Measurements from ENCODE around the gene CNOT6L. TPM values are rescaled to one million over a fixed set of nuclear protein-coding genes. Genes with fewer than 3 reads are reported as not detected.

CNOT6L gene
- total and polyA plus RNA-seq, 5 experiments from 2014 or later: 58.3 to 231 (median 61.5) TPM

- H3K9me3 Mint-ChIP-seq: no peaks in the 10 kb centered on the region
- POLR2A ChIA-PET: no interaction called here
- H3K36me3 Mint-ChIP-seq: peaks cover 0 to 8% (median 4%) of the 10 kb centered on the region in 3 donors
- H3K4me1 Mint-ChIP-seq: peaks cover 0 to 2% (median 0%) of the 10 kb centered on the region in 4 donors
- H3K27me3 Mint-ChIP-seq: peaks cover 0 to 2% (median 0%) of the 10 kb centered on the region in 5 donors
- H3K27ac Mint-ChIP-seq: no peak overlapping the region
- ATAC-seq (no peak), DNase-seq (no peak)
- H3K4me3 Mint-ChIP-seq: no peak overlapping the region
These were observed 112.5 kb downstream of the CNOT6L start for GRCh38 chr4:77706717-77707116.

GRCh38 chr4:77703666-77704065 lies 115.5 kb downstream of the CNOT6L start:
- Mint-ChIP-seq H3K4me3 (no peak overlapping the region), H3K27me3 (peaks cover 0 to 2% (median 0%) of the 10 kb centered on the region in 5 donors), H3K27ac (no peak overlapping the region), H3K4me1 (peaks cover 0 to 2% (median 0%) of the 10 kb centered on the region in 4 donors), H3K36me3 (no peaks in the 10 kb centered on the region), H3K9me3 (no peaks in the 10 kb centered on the region)
- POLR2A ChIA-PET: no interaction called here
- no peak for ATAC-seq
- no peak for DNase-seq

- H3K27ac Mint-ChIP-seq: no peak overlapping the region
- no peaks in the 10 kb centered on the region for H3K36me3 Mint-ChIP-seq
- ATAC-seq (no peak), DNase-seq (no peak)
- H3K9me3 Mint-ChIP-seq: no peaks in the 10 kb centered on the region
- POLR2A ChIA-PET: no interaction called here
- no peak overlapping the region for H3K4me3 Mint-ChIP-seq
- H3K27me3 Mint-ChIP-seq: peaks cover 0 to 2% (median 0%) of the 10 kb centered on the region in 5 donors
- no peaks in the 10 kb centered on the region for H3K4me1 Mint-ChIP-seq
These were observed 118.0 kb downstream of the CNOT6L start for GRCh38 chr4:77701121-77701520.

GRCh38 chr4:77699731-77700210 lies 119.4 kb downstream of the CNOT6L start:
- ATAC-seq: no peak
- H3K27ac Mint-ChIP-seq: no peak overlapping the region
- no peak overlapping the region for H3K4me3 Mint-ChIP-seq
- H3K36me3 Mint-ChIP-seq: no peaks in the 10 kb centered on the region
- DNase-seq: no peak
- POLR2A ChIA-PET: no interaction called here
- H3K4me1 Mint-ChIP-seq: no peaks in the 10 kb centered on the region
- no peaks in the 10 kb centered on the region for H3K9me3 Mint-ChIP-seq
- H3K27me3 Mint-ChIP-seq: peaks cover 0 to 3% (median 0%) of the 10 kb centered on the region in 5 donors

GRCh38 chr4:77697860-77698590 lies 121.1 kb downstream of the CNOT6L start:
- Mint-ChIP-seq H3K36me3 (no peaks in the 10 kb centered on the region), H3K27ac (no peak overlapping the region), H3K27me3 (peaks cover 0 to 3% (median 0%) of the 10 kb centered on the region in 5 donors), H3K4me3 (no peak overlapping the region), H3K4me1 (no peaks in the 10 kb centered on the region), H3K9me3 (no peaks in the 10 kb centered on the region)
- no peak for DNase-seq
- no peak for ATAC-seq
- POLR2A ChIA-PET: no interaction called here

GRCh38 chr4:77695774-77696173 lies 123.4 kb downstream of the CNOT6L start:
- ATAC-seq: no peak
- Mint-ChIP-seq H3K9me3 (no peaks in the 10 kb centered on the region), H3K27ac (no peak overlapping the region), H3K27me3 (peaks cover 0 to 3% (median 0%) of the 10 kb centered on the region in 5 donors), H3K4me3 (no peak overlapping the region), H3K4me1 (no peaks in the 10 kb centered on the region), H3K36me3 (no peaks in the 10 kb centered on the region)
- no peak for DNase-seq
- POLR2A ChIA-PET: no interaction called here

- Mint-ChIP-seq H3K36me3 (peaks cover 0 to 2% (median 0%) of the 10 kb centered on the region in 3 donors), H3K9me3 (no peaks in the 10 kb centered on the region), H3K27ac (peak overlapping the region in 1 of 10 donors; percentile 13), H3K4me3 (no peak overlapping the region), H3K27me3 (peaks cover 0 to 3% (median 0%) of the 10 kb centered on the region in 5 donors), H3K4me1 (no peaks in the 10 kb centered on the region)
- DNase-seq (no peak), ATAC-seq (no peak)
- POLR2A ChIA-PET: no interaction called here
These were observed 126.2 kb downstream of the CNOT6L start for GRCh38 chr4:77692847-77693432.

GRCh38 chr4:77681792-77682191 lies 137.4 kb downstream of the CNOT6L start:
- H3K27ac Mint-ChIP-seq: no peak overlapping the region
- peaks cover 0 to 3% (median 2%) of the 10 kb centered on the region in 5 donors for H3K27me3 Mint-ChIP-seq
- ATAC-seq (no peak), DNase-seq (no peak)
- no peaks in the 10 kb centered on the region for H3K4me1 Mint-ChIP-seq
- H3K9me3 Mint-ChIP-seq: peaks cover 0 to 2% (median 0%) of the 10 kb centered on the region in 9 donors
- POLR2A ChIA-PET: no interaction called here
- no peak overlapping the region for H3K4me3 Mint-ChIP-seq
- H3K36me3 Mint-ChIP-seq: peaks cover 0 to 2% (median 2%) of the 10 kb centered on the region in 3 donors

GRCh38 chr4:77676842-77677241 lies 142.3 kb downstream of the CNOT6L start:
- no peak for DNase-seq
- no peak overlapping the region for H3K4me3 Mint-ChIP-seq
- no peaks in the 10 kb centered on the region for H3K4me1 Mint-ChIP-seq
- no peak for ATAC-seq
- no peak overlapping the region for H3K27ac Mint-ChIP-seq
- peaks cover 0 to 3% (median 0%) of the 10 kb centered on the region in 9 donors for H3K9me3 Mint-ChIP-seq
- POLR2A ChIA-PET: no interaction called here
- H3K27me3 Mint-ChIP-seq: peaks cover 0 to 4% (median 2%) of the 10 kb centered on the region in 5 donors
- peaks cover 2 to 9% (median 2%) of the 10 kb centered on the region in 3 donors for H3K36me3 Mint-ChIP-seq

GRCh38 chr4:77671051-77671450 lies 148.1 kb downstream of the CNOT6L start:
- Mint-ChIP-seq H3K27ac (no peak overlapping the region), H3K27me3 (peaks cover 0 to 2% (median 0%) of the 10 kb centered on the region in 5 donors), H3K36me3 (peaks cover 0 to 9% (median 3%) of the 10 kb centered on the region in 3 donors), H3K4me1 (no peaks in the 10 kb centered on the region), H3K9me3 (peaks cover 0 to 3% (median 0%) of the 10 kb centered on the region in 9 donors), H3K4me3 (no peak overlapping the region)
- no peak for DNase-seq
- POLR2A ChIA-PET: no interaction called here
- no peak for ATAC-seq

GRCh38 chr4:77669946-77670590 lies 149.1 kb downstream of the CNOT6L start:
- no peaks in the 10 kb centered on the region for H3K4me1 Mint-ChIP-seq
- H3K27ac Mint-ChIP-seq: no peak overlapping the region
- DNase-seq: no peak
- ATAC-seq: no peak
- peaks cover 0 to 2% (median 0%) of the 10 kb centered on the region in 5 donors for H3K27me3 Mint-ChIP-seq
- peaks cover 0 to 3% (median 0%) of the 10 kb centered on the region in 9 donors for H3K9me3 Mint-ChIP-seq
- H3K36me3 Mint-ChIP-seq: peaks cover 0 to 5% (median 3%) of the 10 kb centered on the region in 3 donors
- POLR2A ChIA-PET: no interaction called here
- H3K4me3 Mint-ChIP-seq: no peak overlapping the region

- Mint-ChIP-seq H3K4me1 (no peaks in the 10 kb centered on the region), H3K9me3 (no peaks in the 10 kb centered on the region), H3K27me3 (peaks cover 0 to 1% (median 0%) of the 10 kb centered on the region in 5 donors), H3K27ac (no peak overlapping the region), H3K4me3 (no peak overlapping the region), H3K36me3 (peaks cover 0 to 3% (median 0%) of the 10 kb centered on the region in 3 donors)
- DNase-seq (no peak), ATAC-seq (no peak)
- POLR2A ChIA-PET: no interaction called here
These were observed 153.6 kb downstream of the CNOT6L start for GRCh38 chr4:77665381-77666069.
